NCI-H1092 treated with DMSO at 0.1 percent for 48 hours (cell line): ENCODE results near the gene TRIP6.
"Not testable (repeated sequence)": the region's sequence is repeated elsewhere in the genome, so short reads cannot be mapped to it uniquely, and the experiment has no call there.

ENCODE experiments used
- DNase-seq: peaks from one replicate; lab custom pipeline; 2025; lab: John Stamatoyannopoulos, UW

Gene TRIP6

DNA sequence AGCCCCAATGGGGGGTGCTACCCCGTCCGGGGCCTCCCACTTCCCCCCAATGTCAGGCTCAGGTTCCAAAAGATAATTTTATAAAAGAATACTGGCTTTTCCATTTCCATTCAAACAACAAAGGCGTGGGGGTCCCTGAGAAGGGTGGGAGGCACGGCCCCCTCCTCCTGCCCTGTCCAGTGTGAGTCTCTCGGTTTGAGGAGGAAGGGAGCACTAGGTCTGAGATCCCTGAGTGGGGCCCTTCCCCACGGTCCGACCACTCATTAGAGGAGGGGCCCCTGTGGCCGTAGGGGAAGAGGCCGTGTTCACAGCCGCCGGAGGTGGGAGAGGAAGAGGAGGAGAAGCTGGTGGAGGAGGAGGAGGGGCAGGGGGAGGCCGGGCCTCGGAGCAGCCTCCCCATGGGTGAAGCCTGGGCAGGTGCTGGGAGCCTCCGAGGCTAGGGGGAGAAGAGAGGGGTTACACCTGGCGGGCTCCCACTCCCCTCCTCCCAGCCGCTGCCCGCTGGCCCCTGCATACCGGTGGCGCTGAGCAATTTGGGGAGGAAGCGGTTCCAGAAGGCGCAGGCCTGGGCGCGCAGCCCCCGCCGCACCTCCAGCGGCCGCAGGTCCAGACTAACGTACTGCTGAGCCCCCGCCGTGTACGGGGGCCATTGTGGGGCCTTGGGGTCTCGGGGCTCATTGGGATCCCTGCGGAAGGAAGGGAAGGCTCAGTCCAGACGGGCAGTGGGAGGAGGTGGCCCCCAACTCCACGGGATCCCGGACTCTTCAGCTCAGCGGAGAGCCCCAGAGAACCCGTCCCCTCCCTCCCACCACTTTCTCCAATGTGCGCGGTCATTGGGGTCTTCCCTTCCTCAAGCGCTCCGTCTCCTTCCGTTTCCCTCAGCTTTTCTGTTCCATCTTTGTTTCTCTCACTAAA is 23.7 kb downstream of the TRIP6 start:
- no peak for DNase-seq

- no peak for DNase-seq
Measured at GRCh38 chr7:100891568-100892247, 24.5 kb downstream of the TRIP6 start.

DNA sequence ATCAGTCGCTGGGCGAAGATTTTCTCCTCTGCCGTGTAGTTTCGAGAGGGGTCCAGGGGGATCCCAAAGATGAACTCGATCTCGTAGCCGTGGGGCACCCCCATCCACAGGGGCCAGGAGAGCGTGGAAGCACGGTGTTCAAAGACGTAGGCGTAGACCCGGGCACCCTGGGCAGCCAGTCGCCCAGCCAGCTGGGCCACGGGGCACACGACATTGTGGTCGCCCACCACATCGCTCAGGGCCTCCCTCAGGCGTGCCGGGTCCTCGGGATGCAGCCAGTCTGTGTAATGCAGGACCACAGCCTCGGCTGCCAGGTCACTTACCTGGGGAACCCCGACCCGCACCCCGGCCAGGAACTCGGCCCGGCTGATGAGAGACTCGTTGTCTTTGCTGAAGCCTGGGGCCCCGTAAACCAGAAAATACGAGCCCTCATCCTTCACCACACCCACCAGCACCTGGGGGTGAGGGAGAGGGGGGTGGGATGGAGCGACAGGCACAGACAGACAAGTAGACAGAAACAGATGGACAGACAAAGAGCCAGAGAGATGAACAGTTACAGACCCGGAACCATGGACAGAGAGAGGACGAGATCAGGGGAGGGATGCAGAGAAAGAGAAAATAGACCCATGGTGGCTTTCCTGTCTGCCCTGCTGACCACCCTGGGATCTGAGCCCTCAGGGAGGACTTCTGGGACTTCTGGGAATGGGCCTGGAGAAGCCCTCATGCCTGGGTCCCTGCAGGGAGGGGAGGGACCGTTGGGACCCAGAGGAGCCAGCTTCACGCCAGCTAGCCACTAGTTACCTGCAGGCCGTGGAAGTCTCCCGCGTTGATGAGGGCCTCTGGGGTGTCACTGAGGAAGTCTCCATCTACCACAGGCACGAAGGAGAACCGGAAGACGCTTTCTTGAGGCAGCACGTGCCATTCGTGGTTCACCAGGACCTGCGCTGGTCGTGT is 25.5 kb downstream of the TRIP6 start:
- DNase-seq, result no peak

DNA sequence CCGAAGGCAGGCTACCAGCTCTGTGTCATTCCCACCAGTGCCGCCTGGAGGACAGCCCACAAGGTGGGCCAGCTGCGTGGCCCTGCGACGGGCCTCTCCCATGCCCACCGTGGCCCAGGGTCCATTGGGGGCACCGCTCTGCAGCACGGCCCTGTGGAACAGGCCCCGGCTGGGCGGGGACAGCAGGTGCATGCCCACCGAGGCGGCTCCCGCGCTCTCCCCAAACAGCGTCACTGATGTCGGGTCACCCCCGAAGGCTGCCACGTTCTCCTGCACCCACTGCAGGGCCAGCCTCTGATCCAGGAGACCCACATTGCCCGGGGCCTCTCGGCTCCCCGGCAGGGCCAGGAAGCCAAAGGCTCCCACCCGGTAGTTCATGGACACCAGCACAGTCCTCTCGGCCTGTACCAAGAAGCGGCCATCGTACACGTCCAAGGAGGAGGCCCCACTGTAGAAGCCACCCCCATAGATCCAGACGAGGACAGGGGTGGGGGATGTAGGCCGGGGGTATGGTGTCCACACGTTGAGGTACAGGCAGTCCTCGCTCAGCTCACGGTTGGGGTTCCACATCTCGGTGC is 26.2 kb downstream of the TRIP6 start:
- DNase-seq, result no peak

DNA sequence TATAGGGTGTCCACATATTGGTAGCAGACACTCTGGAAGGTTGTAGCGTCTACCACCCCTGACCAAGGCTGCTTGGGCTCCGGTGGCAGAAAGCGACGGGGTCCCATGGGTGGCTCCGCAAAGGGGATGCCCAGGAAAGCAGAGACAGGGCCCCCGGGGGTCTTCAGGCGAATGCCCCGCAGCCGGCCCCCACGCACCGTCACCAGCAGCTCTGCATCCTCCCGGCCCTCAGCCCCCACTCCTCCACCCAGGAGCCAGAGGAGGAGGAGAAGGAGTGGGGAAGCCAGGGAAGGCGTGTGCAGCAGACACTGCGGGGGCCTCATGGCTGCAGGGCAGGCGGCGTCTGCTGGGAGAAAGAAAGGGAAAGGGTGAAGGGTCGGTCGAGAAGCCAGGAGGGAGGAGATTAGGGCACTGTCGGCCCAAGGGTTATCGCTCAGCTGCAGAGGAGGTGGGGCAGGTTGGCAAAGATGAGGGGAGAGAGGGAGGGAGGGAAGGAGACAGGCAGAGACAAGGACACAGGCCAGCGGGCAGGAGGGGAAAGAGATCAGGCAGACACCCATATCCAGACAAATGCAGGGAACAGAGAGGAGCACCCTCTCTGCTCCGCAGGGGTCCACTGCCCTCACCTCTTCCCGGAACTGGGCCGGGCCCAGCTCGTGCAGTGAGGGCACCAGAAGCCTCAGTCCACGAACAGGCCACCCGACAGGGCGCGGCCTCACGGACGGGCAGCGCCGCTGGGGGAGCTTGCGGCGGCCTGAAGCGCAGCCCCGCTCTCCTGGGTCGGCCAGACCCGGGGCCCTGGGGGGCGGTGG is 26.9 kb downstream of the TRIP6 start:
- DNase-seq, result no peak

GRCh38 chr7:100894860-100895700 is 27.9 kb downstream of the TRIP6 start:
- DNase-seq, result no peak

DNA sequence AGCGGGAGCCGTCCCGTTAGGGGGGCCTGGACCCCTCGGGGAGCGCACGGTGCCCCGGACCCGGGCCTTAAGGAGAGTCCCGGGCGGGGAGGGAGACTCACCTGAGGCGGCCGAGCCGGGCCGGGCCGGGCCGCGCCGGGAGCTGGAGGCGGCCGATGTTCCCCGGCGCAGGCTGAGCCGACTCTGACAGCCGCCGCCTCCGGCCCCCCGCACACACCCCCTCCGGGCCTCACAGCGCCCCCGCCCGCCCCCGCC is 28.4 kb downstream of the TRIP6 start, which contains the start of gene ACHE:
Gene ACHE (minus strand): TSS at position 188 of the 255 bp plus-strand sequence. CDS start 1,656 bp downstream, outside the sequence.
- DNase-seq, result no peak

DNA sequence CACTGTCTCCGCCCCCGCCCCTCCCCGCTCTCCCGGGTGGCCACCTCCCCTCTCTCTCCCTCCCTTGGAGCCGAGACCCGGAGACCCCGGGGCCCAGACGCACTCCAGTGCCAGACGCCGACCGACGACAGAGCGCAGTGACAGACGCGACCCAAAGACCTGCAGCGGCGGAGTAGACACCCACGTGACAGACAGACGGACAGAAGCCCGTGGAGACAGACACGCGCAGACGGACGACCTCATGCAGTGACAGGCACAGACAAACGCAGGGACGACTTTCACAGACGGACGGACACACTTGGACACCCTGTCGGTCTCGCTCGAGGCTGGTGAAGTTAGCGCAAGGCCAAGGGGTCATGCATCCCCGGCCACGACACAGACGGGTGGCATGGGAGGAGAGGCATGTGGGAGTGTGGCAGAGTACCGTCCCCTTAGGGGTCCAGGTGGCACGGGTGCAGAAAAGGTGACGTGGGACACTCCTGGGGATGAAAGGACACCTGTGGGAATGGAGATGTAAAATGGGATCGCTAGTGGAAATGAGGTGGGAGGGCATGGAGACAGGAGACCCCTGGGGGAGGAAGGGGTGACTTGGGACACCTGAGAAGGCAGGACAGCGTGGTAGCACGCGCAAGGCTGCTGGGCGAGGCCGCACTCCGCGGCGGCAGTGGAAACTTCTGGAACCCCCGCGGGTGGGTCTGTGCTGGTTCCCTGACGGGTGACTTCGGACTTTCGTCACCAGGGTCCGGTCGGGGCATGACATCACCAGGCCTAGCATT is 29.0 kb downstream of the TRIP6 start:
- DNase-seq, result no peak

GRCh38 chr7:100896732-100897608 is 29.8 kb downstream of the TRIP6 start:
- DNase-seq, result no peak

DNA sequence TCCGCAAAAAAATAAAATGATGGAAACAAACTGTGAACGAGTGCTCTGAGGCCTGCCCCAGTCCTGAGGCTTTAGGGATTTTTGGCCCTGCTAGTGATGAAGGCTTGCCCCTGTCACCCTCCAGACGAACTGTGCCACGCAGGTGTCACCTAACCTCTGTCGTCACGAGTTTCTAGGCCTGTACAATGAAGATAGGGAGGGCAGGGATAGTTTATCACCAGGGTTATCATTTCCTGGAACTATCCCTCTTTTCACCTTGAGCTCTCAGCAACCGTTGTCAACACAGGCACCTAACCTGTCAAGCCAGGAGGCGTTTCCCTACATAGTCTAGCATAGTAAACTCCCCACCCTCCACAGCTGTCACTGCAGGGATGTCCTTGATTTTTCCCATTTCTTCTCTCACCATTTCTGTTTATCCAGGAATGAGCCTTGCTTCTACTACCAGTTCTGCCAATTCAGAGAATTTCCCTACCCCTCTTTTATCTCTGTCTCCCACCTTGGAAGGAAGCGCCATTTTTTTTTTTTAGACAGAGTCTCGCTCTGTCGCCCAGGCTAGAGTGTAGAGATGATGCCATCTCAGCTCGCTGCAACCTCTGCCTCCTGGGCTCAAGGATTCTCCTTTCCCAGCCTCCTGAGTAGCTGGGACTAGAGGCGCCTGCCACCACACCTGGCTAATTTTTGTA is 30.7 kb downstream of the TRIP6 start:
- no peak for DNase-seq

DNA sequence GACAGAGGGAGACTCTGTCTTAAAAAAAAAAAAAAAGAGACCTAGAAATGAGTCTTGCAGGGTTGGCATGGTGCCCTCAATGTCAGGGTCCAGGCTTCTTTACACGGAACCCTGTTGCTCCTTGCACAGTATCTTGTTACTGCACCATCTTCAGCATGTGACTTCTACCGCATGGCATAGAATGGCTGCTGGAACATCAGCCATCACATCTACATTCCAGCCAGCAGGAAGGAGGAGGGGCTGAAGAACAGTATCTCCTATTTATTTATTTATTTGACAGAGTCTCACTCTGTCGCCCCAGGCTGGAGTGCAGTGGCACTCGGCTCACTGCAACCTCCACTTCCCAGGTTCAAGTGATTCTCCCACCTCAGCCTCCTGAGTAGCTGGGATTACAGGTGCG is 32.2 kb downstream of the TRIP6 start:
- no peak for DNase-seq

DNA sequence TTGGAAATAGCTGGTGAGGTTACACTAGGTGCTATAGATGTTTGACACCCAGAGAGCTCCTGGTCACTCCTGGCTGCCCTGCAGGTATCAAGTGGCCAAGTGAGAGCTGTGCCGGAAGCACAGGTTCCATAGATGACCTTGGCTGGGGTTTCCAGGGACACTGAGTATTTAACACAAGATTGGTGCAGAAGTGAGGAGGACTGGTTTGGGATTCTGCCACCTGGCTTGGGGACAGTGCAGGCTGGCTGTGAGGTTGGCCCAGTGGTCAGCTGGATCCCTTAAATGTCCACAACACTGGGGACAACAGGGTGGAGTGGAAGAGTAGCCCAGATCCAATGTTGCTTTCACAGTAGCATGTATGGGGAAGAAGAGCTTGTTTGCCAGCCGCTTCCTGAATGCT is 33.8 kb downstream of the TRIP6 start:
- no peak for DNase-seq

DNA sequence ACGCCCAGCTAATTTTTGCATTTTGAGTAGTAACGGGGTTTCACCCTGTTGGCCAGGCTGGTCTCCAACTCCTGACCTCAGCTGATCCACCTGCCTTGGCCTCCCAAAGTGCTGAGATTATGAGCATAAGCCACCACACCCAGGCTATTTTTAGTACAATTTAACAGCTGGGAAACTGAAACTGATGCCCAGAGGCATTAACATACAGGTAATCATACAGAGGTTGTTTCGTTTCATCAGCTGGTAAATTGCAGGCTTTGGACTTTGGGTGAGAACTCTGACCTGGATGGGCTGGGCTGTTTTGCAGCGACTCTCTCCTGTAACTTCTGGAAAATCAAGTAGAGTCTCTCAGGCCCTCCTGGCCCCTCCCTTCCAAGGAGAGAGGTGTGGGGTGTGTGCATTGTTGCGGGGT is 34.7 kb downstream of the TRIP6 start:
- no peak for DNase-seq

GRCh38 chr7:100902638-100903037 is 35.5 kb downstream of the TRIP6 start:
- DNase-seq, result no peak

DNA sequence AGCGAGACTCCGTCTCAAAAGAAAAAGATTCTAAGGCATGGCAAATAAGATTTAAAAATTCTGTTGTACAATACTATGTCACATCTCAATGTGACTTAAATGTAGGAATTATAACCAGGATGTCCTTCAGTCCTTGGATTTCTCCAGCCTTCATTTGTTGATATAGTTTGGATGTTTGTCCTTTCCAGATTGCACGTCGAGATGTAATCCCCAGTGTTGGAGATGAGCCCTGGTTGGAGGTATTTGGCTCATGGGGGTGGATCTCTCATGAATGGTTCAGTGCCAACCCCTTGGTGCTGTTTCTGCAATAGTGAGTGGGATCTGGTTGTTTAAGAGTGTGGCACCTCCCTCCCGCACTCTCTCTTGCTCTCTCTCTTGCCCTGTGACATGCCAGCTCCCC is 41.3 kb downstream of the TRIP6 start:
- DNase-seq, result no peak

DNA sequence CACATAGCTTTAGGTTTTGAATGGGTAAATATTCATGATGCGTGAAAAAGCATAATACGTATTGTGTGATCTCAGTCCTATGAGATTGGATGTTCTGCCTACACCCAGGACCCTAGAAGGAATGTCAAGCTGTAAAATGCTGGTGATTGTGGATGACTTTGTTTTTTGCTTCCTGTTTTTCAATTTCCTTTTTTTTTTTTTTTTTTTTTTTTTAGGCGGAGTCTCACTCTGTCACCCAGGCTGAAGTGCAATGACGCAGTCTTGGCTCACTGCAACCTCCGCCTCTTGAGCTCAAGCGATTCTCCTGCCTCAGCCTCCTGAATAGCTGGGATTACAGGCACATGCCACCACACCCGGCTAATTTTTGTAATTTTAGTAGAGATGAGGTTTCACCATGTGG is 43.3 kb downstream of the TRIP6 start:
- DNase-seq, result not testable (repeated sequence)

GRCh38 chr7:100911484-100911883 is 44.3 kb downstream of the TRIP6 start:
- DNase-seq, result no peak
